Measurements from ENCODE around the gene EML4.

EML4 gene

DNA sequence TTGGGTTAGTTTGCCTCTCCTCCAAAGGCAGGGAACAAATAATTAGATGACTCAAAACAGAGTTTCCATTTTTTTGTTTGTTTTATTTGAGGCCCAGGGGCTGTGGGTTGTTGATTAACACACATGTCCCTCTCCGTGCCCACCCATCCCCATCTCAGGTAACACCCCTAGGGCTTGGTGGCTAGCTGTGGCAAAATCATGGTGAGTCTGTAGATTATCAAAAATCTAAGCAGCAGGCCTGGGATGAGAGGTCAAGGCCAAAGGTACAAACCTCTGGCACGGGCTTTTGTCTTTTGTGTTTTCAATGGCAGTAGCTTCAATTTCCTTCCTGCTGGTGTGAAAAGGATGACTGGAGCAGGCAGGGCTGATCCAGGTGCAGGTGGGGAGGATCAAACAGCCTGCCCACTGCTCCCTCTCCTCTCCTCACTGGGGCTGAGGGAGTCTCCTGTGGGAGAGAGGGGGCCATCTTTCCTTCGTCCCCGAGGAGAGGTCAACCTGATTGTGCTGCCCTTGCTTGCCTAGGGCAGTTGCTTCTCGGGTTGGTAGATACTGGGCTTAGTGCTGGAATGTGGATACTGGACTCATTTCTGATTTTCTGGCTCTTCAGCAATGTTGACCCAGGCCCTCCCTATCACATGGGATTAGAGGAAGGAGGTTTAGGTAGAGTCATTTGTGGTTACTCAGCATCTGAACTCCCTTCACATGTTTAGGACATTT lies 31.9 kb upstream of the EML4 start:
- no peak for DNase-seq (ENCODE audit: low read depth)

DNA sequence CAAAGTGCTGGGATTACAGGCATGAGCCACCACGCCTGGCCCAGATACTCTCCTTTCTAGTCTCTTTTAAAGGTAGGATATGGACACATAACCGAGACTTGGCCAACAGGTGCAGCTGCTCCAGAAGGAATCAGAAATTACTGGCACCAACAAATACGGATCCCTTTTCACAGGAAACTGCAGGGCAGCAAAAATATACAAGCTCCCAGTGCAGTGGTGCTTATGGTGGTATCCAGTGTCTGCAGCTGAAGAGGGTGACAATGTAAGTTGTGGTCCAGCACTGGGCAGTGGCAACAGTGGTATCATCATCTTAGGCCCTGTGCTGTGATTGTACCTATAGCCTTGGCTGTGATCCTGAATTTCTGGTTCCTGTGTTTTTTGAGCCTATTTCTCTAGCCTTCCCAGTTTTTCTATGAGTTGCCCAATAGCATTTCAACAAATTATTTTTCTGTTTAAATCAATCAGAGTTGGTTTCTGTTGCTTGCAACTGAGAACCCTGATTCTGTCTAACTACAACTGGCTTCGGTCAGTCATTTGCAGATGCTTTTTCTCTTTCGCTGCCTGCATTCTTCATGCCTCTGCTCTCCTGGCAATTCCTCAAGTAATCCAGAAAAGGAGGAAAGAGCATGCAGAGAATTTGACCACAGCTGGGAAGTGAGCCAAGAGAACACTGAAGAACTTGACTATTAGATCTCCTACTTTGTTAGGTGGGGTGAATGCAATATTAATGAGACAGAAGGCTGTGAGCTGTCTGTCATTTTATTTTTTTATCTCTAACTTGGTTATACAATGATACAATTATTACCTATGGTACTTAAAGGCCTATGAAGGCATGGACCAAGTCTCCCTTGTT lies 30.8 kb upstream of the EML4 start:
- peak; percentile 89 for DNase-seq (ENCODE audit: low read depth)

DNA sequence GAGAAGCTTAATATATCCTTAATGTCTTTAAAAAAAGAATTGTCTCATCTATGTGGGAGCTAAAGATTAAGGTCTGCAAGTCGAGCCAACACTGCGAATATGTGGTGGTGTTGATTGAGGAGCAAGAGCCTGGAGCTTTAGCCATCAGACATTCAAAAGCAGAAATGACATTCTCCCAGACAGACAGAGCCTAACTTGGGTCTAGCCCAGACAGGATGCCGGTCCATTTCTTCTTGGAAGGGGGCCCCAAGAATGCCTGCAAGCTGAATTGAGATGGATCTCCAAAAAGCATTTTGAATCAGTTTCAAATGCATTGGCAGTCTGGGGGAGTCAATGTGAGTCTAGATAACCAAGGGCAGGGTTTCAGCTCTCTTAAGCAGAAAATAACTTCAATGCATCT lies 30.1 kb upstream of the EML4 start:
- no peak for DNase-seq (ENCODE audit: low read depth)

DNA sequence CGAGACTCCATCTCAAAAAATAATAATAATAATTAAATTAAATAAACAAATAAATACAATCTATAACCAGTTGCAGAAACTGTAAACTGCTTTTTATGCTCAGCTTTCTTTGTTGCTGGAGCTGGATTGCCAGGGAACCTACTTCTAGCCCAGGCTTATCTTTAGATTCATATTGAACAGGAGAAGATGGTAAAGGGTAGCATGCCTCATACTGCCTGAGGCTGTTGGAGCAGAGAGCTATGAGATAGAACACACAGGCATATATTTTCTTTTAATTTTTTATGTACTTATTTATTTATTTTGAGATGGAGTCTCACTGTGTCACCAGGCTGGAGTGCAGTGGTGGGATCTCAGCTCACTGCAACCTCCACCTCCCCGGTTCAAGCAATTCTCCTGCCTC lies 28.7 kb upstream of the EML4 start:
- DNase-seq (ENCODE audit: low read depth): peak; percentile 43

DNA sequence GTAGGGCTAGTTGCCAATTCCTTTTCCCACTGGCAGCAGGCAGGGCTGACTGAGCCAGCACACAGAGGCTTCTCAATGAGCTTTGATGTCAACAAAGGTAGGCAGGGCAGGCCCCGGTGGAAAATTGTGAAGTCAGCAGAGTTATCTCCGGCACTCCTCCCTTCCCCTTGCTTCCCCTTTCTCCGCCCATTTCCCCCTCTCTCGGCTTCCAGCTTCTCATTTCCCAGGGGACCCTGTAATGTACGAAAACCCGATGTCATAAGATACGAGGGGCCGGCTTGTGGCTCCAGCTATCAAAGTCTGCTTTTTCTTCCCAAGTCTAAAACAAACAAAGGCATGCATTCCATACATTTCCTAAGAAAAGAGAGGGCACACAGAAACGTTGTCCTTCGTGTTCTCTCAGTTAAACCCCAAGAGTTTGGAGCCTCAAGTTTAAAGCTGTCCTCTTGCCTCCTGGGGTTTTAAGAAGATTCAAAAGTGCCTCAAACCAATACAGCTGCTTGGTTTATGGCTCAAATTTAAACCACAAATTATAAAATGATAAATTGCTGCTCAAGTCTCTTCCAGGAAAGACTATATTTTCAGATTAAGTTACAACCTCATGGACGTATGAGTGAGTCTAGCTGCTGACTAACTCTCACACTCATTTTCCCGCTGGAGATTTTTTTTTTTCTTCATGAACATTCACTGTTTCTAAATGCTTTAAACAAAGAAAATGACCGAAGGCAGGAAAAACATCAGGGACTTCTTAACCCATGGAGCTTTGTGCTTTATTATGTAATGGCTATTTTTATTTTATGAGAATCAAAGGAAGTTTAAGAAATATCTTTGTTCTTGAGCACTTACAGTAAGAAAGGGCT lies 27.2 kb upstream of the EML4 start:
- DNase-seq (ENCODE audit: low read depth): peak; percentile 73

DNA sequence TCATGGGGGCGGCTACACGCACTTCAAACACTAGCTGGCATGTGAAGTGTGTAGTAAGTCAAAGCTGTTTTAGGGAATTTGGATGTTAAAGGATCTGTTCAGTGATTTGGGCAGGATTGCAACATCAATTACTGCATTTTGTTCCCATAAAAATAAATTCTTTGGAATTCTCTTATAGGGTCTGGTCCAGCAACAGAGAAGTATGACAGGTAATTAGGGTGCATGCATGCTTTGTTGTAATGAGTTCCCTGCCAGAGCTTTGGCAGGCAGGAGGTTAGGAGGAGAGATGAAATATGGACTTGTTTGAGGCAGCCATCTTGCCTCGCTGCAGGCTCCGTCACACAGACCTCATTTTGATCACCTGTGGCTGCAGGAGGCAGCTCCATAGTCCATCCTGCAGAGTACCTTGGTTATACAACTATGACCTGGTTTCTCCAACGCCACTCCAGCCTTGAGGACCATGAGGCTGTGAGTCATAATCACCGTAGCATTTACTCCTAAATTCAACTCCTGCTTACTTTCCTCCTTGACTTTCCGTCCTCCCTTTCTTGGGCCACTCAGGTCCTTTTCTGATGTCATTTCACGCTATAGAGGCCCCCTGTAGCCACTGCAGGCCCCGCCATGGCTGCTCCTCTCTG lies 26.5 kb upstream of the EML4 start:
- DNase-seq (ENCODE audit: low read depth): no peak

DNA sequence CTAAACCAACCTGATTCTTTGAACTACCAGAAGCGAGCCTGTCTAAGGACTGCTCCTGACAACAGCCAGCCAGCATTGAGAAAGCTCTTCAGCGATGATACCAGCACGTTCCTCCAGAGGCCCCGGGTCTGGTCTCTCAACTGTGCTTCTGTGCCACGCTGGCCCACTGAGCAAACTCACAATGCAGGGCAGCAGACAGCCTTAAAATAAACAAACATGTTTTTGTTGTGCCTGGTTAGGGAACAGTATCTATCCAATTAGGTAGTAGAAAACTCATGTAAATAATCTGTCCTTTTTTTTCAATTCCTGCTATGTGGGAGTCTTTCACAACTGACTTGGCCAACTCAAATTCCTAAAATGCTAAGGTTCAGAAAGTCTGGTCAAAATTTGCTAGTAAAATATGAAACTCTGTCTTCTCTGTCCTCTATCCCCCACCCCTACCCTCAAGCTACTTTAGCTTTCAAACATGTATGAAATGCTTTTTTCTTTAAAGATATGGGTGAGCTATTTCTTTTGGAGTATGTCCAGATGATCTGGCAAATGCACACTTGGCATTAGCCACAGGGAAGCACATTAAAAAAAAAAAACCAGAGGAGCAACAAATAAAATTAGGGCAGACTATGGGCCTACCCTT lies 21.4 kb upstream of the EML4 start:
- no peak for DNase-seq (ENCODE audit: low read depth)

DNA sequence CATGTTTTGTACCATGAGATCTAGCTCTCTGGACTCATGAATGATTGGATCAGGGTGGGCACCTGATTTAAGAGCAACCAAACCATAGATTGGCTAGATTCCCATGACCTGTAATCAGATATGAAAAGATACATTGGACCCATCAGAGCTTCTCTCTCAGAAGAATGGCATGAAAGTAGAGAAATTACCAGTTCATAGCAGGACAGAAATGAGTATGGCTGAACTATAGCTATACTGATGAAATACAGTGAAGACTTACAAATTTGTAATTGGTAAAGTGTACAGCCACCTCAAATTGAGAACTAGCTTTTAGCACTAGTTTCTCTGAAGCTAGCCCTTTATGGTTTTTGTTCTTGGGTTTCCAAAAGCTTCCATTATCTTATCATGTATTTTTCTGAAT lies 19.0 kb upstream of the EML4 start:
- no peak for DNase-seq (ENCODE audit: low read depth)

DNA sequence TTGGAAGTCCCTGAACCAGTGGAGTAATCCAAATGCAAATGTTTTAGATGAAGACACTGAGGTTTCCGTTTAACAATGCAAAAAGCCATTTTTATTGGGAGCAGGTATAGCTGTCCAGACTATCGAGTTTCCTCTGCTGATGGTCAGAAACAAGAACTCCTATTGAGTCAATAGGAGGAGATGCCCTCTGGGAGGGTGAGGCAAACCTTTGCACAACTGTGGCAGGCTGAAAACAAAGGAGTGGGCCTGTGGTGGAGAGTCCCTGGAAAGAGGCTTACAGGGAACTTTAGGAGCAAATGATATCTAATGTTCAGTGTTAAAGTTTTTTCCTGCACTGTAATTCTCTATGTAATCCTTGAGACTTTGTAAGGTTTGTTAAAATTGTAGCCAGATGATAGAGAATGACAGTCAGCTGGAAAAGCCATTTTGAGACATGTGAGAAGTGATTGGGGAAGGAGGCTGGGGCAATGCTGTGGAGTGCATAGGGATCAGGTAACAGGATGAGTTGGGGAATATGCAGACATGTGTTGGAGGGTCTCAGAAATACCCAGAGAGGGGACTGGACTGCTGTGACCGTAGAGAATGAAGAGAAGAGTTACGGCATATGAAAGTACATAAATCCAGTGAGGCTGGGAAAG lies 15.1 kb upstream of the EML4 start:
- no peak for DNase-seq (ENCODE audit: low read depth)

DNA sequence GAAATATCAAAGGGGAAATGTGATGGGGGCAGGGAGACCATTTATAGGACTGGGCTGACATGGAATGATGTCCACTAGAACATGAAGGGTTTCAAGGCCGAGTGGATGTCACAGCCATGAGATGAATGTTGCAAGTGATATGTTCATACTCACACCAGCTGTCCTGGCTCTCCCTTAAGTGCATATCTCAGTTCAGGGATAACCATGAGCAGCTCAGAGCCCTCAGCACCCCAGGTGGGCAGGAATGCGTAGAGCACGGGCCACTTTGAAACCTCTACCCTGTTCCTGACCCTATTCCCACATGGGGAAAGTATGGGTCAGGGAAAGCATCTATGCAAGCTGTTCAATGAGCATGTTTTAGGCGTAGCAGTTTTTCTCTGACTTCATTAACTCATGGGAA lies 12.4 kb upstream of the EML4 start:
- no peak for DNase-seq (ENCODE audit: low read depth)

DNA sequence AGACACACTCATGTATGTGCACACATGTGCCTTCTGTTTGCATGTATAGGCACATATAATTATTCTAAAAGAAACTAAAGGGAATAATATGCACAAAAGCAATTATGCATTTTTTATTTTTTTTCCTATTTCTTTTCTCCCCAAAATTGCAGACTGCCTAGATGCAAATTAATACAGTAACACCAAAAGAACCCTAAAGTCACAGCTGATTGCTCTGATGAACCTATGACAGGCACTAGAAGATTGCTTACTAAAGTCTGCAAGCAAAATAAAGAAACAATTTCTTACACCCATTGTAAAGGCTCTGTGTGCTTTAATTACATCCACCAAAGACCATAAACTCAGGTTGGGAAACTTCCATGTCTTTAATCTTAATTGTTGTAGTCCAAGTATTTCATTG lies 7.7 kb upstream of the EML4 start:
- DNase-seq (ENCODE audit: low read depth): no peak

DNA sequence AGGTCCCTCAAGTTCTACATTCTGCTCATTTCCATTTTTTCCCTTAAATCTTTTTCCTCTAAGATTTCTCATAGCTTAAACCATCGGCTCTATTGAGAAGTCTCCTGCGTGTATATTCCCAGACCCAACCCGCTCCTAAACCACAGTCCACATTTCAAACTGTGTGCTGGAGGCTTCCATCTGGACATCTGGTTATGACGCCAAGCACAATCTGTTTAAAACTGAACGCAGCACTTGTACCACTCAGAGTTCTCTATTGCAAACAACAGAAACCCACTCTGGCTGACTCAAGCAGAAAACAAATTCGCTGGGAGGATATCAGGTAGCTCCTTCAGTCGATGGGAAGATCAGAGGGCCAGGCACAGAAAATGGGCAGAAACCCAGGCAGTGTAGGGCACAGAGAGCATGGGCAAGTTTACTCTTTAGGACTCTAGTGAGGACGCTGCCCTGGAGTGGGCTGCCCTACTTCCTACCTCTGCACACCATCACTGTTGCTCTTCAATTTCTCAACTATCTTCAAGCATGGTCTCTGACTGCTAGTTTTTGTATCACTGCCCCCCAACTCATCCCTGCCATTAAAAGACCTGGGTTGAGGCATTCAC lies 5.6 kb upstream of the EML4 start:
- no peak for DNase-seq (ENCODE audit: low read depth)

DNA sequence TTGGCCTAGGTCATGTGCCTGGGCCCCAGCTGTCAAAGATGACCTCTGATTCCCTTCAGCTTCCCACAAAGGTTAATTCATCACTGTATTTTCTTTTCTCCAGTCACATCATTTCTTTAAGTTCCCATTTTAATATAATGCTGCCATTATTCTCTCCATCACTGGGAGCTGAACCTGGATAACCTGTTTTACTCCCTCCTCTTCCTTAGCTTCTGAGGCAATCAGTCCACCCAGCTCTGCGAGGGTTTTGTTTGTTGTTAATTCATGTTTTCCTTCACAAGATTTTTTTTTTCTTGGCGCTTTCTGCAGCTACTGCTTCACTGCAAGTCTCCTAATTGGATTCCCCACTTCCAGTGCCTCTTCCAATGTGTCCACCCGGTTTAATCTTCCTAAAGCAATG lies 5.1 kb upstream of the EML4 start:
- DNase-seq (ENCODE audit: low read depth): no peak

DNA sequence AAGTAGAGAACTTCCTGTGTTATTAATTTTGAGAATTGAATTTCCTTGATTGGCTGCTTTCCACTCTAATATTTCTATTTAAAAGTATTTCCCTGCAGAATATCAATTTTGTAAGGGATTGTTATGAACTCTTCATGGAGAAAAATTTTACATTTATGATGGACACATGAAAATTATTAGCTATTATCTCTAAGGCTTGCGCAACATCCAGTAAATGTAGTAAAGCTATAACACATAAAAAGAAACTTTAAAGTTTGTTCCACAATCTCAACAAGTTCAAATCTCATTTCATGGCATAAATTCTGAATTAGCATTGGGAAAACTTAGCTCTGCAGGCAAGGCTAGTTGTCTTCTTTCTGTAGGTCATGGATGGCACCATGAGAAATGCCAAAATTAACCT lies 4.2 kb upstream of the EML4 start:
- no peak for DNase-seq (ENCODE audit: low read depth)

DNA sequence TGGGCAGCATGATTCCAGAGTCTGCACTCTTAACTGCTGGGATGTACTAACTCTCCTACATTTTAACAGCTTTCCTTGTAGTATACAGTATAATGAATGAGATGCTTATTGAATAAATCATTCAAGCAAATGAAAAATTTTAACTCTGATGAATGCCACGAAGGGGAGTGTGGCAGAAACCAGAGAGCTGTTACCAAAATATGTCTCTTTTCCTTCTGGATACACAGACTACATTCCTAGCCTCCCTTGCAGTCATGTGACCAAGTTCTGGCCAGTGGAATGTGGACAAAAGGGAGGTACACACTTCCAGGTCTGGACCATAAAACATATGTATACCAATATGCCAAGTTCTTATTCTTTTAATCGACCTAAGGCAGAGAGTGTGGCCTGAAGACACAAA lies 1.7 kb upstream of the EML4 start:
- DNase-seq (ENCODE audit: low read depth): no peak

DNA sequence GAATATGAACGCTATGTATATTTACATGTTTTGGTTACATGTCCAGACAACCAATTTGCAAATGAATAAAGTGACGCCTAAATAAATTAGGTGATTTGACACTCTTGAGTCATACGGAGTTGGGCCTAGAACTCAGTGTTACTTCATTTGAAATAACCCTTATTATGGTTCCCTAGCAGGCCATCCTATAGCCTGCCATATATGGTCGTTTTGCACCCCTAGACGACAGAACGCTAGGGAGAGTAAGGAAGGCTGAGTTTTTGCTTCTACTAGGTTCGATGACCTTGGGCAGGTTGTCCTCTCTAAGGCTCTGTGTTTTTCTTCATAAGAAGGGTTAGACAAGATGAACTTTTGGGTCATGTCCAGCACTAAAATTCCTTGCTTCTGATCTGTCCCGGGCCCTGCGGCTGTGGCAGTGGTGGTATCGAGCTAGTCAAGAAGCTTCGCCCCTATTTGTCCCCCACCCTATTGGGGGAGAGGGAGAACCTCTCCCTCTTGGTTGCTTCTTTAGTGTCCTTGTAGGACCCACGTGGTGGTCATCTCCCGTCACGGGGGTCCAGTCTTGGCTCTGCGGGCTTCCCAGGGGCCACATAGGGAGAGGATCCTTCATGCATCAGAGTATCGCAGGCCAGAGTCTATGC lies 574 bp upstream of the EML4 start:
- no peak for DNase-seq (ENCODE audit: low read depth)

DNA sequence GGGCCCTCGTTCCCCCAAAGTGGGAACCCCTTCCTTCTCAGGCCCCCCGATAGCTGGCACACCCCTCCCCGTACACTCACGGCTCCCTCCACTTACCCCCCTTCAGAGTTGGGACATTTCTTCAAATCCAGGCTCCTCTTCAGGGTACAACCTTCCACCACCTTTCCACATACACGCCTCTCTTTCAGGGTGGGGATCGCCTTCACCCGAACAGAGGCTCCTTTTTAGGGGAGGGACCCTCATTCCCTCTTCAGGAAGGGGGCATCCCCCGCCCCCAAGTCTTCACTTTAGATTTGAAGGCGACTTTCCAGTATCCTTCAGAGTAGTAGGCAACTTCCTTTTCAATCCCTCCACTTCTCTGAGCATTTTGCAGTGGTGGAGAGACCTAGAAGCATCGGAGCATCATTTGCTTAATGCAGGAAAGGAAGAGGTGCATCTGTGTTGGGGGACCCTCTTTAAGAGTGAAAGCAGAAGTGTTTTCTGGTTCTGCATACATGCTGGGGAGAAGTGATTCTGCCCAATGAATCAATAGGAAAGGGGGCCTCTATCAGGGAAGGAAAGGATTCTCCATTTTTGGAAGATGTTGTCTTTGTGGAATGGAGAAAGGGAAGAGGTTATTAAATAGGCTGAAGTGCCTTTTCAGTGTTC lies 845 bp downstream of the EML4 start:
- DNase-seq (ENCODE audit: low read depth): peak; percentile 38

DNA sequence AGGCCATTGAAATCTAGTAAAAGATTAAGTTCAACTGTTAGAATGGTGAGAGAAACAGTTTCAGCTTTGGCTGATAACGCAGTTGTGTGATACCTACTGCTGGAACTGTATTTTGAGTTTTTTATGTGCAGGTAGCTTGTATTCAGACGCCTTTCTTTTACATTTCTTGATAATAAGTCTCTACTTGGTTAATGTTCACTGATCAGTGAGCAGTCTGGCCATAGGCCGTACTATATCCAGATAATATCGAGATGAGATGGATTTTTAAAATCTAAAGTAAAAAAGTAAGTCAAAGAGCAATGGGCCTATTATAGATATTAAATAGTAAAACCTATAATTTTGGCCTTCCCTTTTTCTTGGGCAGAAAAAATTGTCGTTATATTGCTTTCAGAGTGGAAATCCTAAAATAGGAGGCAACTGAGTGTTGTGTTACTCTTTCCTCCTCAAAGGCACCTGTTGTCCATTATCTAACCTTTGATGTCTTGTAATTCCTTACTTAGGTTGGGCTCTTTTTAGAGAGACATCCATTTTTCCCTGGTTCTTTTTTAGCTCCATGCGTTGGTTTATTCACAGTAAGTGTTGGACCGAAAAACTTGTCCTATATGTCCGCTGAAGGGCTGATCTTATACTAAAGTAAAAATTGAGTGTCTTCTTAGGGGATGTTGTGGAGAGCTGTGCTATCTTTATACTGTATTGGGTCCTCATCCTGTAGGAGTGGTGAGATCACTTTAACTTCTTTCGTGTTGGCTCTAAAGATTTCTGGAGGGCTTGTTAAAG lies 1.7 kb downstream of the EML4 start:
- DNase-seq (ENCODE audit: low read depth): no peak

DNA sequence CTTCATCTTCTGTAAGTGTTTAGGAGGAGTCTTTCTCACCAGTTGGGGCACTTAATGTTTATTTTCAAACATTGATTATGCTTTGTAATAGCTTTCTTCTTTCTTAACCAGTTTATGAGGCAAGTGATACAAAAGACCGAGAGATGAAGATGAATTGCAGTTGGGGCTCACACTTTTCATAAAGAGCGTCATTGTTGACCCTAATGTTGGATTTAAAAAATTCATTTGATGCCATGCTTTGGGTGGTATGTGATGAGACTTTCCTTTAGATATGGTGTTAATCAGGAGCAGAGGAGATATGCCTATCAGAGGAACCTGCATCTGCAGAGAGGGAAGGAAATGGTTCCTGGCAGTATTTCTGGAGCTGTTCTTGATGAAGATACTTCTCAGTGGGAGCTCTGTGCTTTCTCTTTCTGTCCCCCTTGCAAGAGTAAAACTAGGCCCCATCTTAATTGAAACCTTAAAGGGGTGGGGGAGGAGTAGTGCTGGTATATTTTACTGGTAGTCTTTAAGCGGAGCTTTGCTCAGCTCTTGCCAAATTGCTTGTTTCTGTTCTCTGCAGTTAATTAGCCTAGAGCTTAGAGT lies 2.3 kb downstream of the EML4 start:
- DNase-seq (ENCODE audit: low read depth): no peak
